Prostate gland (tissue), 2 donors: Measurements from ENCODE around the gene COL4A2. TPM values are rescaled to one million over a fixed set of nuclear protein-coding genes. Genes with fewer than 3 reads are reported as not detected.

Experiments
- DNase-seq: peaks from one replicate; pipeline ENCODE4 v3.0.0-alpha.2; 2019; ENCODE audit warnings: low spot score
- H3K27ac ChIP-seq, 2 donors: fragments of 200-600 bp; sonication (generic); 2 replicates each; pipeline ENCODE4 v1.5.1; 2017 to 2019
- H3K27me3 ChIP-seq: fragments of 200-600 bp; sonication (generic); replicated peaks from 2 replicates; pipeline ENCODE4 v1.5.1; 2019; ENCODE audit not compliant: insufficient read depth
- H3K36me3 ChIP-seq, 2 donors: fragments of 200-600 bp; sonication (generic); 1 replicate in 1 of 2; 2 replicates in 1 of 2; pipeline versions ENCODE4 v1.5.1 to v1.8.1; 2017 to 2019
- H3K4me1 ChIP-seq: fragments of 200-600 bp; sonication (generic); replicated peaks from 2 replicates; pipeline ENCODE4 v1.5.1; 2019
- H3K4me3 ChIP-seq, 2 donors: fragments of 200-600 bp; sonication (generic); 2 replicates each; pipeline ENCODE4 v1.5.1; 2017 to 2019
- H3K9me3 ChIP-seq: fragments of 200-600 bp; sonication (generic); 2 replicates; pipeline ENCODE4 v1.5.1; 2017
- POLR2A ChIP-seq: fragments of 450-650 bp; IDR thresholded peaks from one replicate; pipeline ENCODE4 v1.6.1; 2016; ENCODE audit warnings: antibody characterized with exemption, mild to moderate bottlenecking
- POLR2AphosphoS5 ChIP-seq: sonication (generic); formaldehyde crosslinking; IDR thresholded peaks from one replicate; pipeline ENCODE4 v1.6.1; 2017; ENCODE audit warnings: antibody characterized with exemption
- WGBS: methylation state at CpG from one replicate; pipeline ENCODE4 v1.1.5; 2018; 5-methylcytosine and 5-hydroxymethylcytosine counted together
- intact Hi-C: fragments of 100-400 bp; cut with DNase I; formaldehyde crosslinking; loops from one replicate; pipeline ENCODE4 v1.14.2; 2022
- total RNA-seq, 2 donors: library from RNA; depleted of rRNA; stranded (reverse); fragments of >200 nt; gene quantifications; one replicate each; pipeline ENCODE4 v1.1.0, GENCODE V29; 2016
- TF ChIP-seq, protein P1 (sequence below), 4 experiments: fragments of 200-600 bp in 2 of 4; fragments of 450-650 bp in 2 of 4; sonication (generic) in 2 of 4; IDR thresholded peaks; 1 replicate in 3 of 4; 2 replicates in 1 of 4; pipeline ENCODE4 v1.5.1; 2016 to 2019; ENCODE audit warnings: antibody characterized with exemption in 4 of 4, mild to moderate bottlenecking in 2 of 4, moderate library complexity in 2 of 4

The COL4A2 gene
- total RNA-seq, 2 donors from 2014 or later, result 82.8 to 193 TPM

- Histone ChIP-seq H3K27ac (peak overlapping the region in 1 of 2 donors; percentile 69), H3K9me3 (no peaks in the 10 kb centered on the region), H3K4me3 (no peak overlapping the region), H3K36me3 (no peaks in the 10 kb centered on the region), H3K4me1 (no peaks in the 10 kb centered on the region), H3K27me3 (no peaks in the 10 kb centered on the region)
- DNase-seq, result no peak
- intact Hi-C loops, result no loop called here
- TF ChIP-seq, protein P1, sequence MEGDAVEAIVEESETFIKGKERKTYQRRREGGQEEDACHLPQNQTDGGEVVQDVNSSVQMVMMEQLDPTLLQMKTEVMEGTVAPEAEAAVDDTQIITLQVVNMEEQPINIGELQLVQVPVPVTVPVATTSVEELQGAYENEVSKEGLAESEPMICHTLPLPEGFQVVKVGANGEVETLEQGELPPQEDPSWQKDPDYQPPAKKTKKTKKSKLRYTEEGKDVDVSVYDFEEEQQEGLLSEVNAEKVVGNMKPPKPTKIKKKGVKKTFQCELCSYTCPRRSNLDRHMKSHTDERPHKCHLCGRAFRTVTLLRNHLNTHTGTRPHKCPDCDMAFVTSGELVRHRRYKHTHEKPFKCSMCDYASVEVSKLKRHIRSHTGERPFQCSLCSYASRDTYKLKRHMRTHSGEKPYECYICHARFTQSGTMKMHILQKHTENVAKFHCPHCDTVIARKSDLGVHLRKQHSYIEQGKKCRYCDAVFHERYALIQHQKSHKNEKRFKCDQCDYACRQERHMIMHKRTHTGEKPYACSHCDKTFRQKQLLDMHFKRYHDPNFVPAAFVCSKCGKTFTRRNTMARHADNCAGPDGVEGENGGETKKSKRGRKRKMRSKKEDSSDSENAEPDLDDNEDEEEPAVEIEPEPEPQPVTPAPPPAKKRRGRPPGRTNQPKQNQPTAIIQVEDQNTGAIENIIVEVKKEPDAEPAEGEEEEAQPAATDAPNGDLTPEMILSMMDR (IDR thresholded peaks at IDR 0.05), result no peak
- no peak for TF ChIP-seq POLR2A
- no peak for TF ChIP-seq POLR2AphosphoS5
- WGBS, result 84% methylated on average over 10 of the region's 10 CpGs
Observed at GRCh38 chr13:110328573-110328972, 21.5 kb downstream of the COL4A2 start.

- no peak for TF ChIP-seq POLR2AphosphoS5
- TF ChIP-seq POLR2A, result no peak
- TF ChIP-seq, protein P1 (IDR thresholded peaks at IDR 0.05), result no peak
- DNase-seq, result no peak
- peak overlapping the region; percentile 69 to 80 for H3K27ac ChIP-seq
Observed at GRCh38 chr13:110329258-110329657, 22.2 kb downstream of the COL4A2 start.

DNA sequence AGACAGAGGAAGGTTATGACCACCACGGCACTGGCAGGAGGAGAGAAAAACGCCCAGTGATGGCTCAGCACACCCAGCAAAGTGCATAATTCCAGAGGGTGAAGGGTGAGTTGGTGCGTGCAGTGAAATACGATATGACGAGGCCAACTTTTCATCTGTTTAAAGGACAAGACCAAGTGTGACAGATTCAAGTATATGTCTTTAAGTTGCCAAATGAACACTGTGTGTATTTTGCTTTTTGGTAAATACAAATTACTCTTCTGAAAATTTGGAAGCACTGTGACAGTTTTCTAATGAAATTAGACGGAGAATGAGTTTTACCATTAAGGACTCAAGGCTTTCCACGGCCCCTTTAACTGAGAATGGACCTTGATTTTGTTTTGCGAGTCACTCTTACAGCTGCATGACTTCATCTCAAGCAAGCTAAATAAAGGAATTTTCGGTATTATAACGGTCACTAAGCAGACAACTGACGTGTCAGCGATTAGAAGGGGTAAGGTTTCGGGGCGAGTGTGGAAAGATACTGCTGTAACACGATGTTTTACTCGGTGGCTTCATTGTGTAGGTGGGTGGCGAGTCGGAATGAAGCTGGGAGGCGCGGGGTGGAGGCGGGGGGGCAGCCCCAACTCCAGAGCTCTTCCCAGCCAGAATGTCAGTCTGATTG lies 22.8 kb downstream of the COL4A2 start:
- TF ChIP-seq POLR2A (no peak), POLR2AphosphoS5 (no peak)
- TF ChIP-seq, protein P1 (IDR thresholded peaks at IDR 0.05), result no peak
- WGBS, result 72% methylated on average over 21 of the region's 21 CpGs
- DNase-seq, result no peak
- H3K9me3 ChIP-seq, result no peaks in the 10 kb centered on the region
- H3K4me1 ChIP-seq, result no peaks in the 10 kb centered on the region
- no peak overlapping the region for H3K4me3 ChIP-seq
- peak overlapping the region; percentile 69 to 80 for H3K27ac ChIP-seq
- no peaks in the 10 kb centered on the region for H3K36me3 ChIP-seq
- intact Hi-C loops, result no loop called here
- no peaks in the 10 kb centered on the region for H3K27me3 ChIP-seq

More at GRCh38 chr13:110329258-110329657, 22.2 kb downstream of the COL4A2 start:
- H3K4me1 ChIP-seq, result no peaks in the 10 kb centered on the region
- intact Hi-C loops, result no loop called here
- 82% methylated on average over 6 of the region's 6 CpGs for WGBS
- no peaks in the 10 kb centered on the region for H3K27me3 ChIP-seq
- no peak overlapping the region for H3K4me3 ChIP-seq
- H3K36me3 ChIP-seq, result no peaks in the 10 kb centered on the region
- H3K9me3 ChIP-seq, result no peaks in the 10 kb centered on the region

DNA sequence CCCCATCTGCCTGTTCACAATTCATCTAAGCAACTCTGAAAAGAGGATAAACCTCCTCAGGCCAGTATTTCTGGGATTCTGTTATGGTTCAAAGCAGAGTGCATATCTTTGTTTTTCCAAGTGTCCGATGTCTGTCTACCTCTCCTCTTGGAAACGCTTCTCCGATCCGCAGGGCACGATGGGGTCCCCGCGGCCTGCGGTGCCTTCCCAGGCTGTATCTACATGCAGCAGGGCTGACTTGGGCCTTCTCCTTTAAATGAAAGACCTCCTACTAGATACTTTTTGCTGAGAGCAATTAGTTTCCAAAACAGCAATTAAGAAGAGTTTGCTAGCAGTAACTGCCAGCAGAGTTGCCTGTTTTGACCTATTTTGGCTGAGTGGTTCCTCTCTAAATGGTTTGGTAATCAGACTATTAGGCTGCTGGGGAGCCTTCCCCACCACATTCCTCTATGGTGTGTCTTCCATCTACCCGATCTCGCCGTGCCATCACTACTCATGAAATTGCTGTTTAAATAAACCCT lies 23.5 kb downstream of the COL4A2 start:
- no peaks in the 10 kb centered on the region for H3K9me3 ChIP-seq
- WGBS, result 67% methylated on average over 11 of the region's 11 CpGs
- TF ChIP-seq, protein P1 (IDR thresholded peaks at IDR 0.05), result no peak
- no peak for TF ChIP-seq POLR2A
- TF ChIP-seq POLR2AphosphoS5, result no peak
- no peaks in the 10 kb centered on the region for H3K4me1 ChIP-seq
- no peak overlapping the region for H3K4me3 ChIP-seq
- H3K27ac ChIP-seq, result peak overlapping the region; percentile 69 to 80
- no peaks in the 10 kb centered on the region for H3K36me3 ChIP-seq
- DNase-seq, result no peak
- H3K27me3 ChIP-seq, result no peaks in the 10 kb centered on the region
- intact Hi-C loops, result no loop called here

DNA sequence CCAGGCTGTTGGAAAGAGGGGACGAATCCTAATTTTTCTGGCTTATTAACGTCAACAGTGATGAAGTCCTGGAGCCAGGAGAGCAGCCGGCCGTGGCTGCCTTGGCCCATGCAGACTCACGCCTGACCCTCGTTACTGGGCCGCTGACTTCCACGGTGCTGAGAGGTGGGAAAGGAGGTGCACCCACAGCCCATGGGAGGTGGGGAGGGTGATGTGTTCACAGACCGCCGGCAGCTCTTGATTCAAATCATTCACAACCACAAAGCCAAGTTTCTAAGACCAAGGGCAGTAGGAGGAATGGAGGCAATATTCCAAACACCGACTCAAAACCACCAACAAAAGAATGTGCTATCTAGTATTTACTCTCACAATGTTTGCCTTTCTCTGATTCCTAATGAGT lies 24.3 kb downstream of the COL4A2 start:
- H3K4me1 ChIP-seq, result no peaks in the 10 kb centered on the region

More for the DNA sequence above, 24.3 kb downstream of the COL4A2 start:
- TF ChIP-seq POLR2A (no peak), POLR2AphosphoS5 (no peak)
- TF ChIP-seq, protein P1 (IDR thresholded peaks at IDR 0.05), result no peak
- H3K27me3 ChIP-seq, result no peaks in the 10 kb centered on the region
- peak overlapping the region; percentile 69 to 80 for H3K27ac ChIP-seq
- intact Hi-C loops, result no loop called here
- no peak for DNase-seq
- H3K36me3 ChIP-seq, result no peaks in the 10 kb centered on the region
- no peaks in the 10 kb centered on the region for H3K9me3 ChIP-seq
- H3K4me3 ChIP-seq, result no peak overlapping the region
- WGBS, result 52% methylated on average over 11 of the region's 11 CpGs
